Colon (tissue), 2 donors: ENCODE data around the gene CUL9.
A peak's percentile ranks its signal among the peaks of the same experiment; 100 is the strongest.

Source experiments
- FAIRE-seq: peaks from 2 replicates; lab custom pipeline; 2012; peaks lifted over from hg19 to GRCh38; lab: Jason Lieb, UNC
- donor health status: control.
- donor health status: control.

CUL9 gene

DNA sequence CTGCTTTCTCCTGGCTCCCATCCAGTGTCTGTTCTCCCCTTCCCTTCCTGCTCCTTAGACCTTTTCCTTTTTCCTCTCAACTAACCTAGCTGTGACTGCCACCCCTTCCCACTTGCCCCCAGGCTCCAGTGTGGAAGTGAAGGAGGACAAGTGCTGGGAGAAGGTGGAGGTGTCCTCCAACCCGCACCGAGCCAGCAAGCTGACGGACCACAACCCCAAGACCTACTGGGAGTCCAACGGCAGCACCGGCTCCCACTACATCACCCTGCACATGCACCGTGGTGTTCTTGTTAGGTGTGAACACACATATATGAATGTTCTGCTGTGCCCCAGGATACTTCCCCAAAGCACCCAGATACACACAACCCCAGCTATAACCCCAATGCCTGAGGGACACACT lies 18.5 kb downstream of the CUL9 start:
- no peak for FAIRE-seq

DNA sequence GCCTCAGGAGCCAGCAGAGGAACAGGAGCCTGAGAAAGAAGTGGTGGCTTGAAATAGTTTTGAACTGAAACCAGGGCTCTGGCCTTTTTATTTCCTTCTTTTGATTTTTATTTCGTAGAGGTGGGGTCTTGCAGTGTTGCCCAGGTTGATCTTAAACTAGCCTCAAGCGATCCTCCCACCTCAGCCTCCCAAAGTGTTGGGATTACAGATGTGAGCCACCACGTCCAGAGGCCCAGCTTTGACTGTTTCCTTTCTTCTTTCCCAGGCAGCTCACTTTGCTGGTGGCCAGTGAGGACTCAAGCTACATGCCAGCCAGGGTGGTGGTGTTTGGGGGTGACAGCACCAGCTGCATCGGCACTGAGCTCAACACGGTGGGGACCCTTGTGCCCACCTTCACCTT lies 20.5 kb downstream of the CUL9 start:
- FAIRE-seq, result no peak

DNA sequence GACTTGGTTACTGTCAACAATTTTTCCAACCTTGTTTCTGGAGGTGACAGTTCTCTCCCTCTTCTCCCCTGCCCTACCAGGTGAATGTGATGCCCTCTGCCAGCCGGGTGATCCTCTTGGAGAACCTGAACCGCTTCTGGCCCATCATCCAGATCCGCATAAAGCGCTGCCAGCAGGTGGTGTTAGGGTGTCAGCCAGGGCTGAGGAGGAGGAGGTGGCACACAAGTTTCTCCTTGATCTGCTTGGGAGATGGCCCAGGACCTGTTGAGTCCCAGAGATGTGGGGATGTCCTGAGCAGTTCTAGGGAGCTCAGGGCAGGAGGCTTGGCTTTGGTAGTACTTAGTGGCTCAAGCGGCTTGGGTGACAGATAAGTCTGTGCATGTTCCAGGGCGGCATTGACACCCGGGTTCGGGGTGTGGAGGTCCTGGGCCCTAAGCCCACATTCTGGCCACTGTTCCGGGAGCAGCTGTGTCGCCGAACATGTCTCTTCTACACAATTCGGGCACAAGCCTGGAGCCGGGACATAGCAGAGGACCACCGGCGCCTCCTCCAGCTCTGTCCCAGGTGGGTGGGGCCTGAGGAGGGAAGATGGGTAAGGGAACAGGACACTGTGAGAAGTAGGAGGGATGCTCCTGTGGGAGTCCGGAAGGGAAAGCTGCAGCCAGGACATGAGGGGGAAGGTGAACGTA lies 21.2 kb downstream of the CUL9 start:
- FAIRE-seq, result no peak

DNA sequence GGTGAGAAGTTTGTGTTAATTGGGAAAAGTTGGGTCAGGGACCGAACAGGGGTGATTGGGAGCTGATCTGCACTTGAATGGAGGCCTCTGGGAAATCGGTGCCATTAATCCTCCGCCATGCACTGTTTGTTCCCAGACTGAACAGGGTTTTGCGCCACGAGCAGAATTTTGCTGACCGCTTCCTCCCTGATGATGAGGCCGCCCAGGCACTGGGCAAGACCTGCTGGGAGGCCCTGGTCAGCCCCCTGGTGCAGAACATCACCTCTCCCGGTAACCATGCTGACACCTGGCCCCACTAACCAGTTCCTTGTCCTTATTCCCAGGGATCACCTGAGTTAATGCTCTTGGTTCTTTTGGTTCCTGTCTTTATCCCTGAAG lies 21.7 kb downstream of the CUL9 start:
- FAIRE-seq, result no peak

DNA sequence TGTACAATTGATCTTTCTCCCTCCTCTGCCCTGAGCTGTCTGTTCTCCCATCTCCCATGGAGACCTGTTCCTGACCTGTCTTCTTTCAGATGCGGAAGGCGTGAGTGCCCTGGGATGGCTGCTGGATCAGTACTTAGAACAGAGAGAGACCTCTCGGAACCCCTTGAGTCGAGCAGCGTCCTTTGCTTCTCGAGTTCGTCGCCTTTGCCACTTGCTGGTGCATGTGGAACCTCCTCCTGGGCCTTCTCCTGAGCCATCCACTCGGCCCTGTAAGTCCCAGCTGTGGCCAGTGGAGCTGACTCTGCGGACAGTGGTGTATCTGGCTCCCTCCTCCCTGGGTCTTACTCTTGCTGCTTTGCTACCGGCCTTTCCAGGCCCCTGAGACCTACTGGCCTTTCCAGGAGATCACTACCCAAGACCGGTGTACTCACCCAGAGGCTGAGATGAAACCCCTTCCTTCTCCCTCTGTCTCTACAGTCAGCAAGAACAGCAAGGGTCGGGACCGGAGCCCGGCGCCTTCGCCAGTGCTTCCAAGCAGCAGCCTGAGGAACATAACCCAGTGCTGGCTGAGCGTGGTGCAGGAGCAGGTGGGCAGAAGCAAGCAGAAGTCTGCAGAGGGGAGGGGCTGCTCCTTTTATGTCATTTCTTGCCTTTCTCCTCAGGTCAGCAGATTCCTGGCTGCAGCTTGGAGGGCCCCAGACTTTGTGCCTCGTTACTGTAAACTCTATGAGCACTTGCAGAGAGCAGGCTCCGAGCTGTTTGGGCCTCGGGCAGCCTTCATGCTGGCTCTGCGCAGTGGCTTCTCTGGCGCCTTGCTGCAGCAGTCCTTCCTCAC lies 22.5 kb downstream of the CUL9 start:
- FAIRE-seq, result no peak

DNA sequence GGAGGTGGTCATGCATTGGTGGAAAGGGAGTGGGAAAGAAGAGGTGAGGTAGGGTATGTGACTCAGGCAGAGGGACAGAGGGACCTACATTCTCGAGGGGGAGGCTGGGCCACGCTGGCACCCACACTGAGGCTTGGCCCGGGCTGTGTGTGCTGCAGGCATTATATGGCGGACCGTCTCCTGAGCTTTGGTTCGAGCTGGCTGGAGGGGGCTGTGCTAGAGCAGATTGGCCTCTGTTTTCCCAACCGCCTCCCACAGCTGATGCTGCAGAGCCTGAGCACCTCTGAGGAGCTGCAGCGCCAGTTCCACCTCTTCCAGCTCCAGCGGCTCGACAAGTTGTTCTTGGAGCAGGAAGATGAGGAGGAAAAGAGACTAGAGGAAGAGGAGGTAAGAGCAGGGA lies 23.9 kb downstream of the CUL9 start:
- no peak for FAIRE-seq

DNA sequence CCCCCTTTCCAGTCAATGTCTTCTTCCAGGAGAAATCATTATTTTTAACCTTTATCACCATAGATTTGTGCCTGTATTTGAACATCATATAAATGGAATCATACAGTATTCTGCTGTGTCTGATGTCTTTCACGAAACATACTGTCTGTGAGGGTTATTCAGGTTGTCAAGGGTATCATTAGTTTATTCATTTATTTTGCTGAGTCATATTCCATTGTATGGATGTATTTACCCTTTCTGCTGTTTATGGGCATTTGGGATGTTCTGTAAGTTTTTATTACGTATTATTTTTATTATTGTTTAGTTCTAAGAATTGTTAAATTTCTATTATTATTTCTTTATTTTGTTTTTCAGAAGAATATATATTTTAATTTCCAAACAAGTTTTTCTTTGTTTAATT lies 25.3 kb downstream of the CUL9 start:
- peak; percentile 10 for FAIRE-seq

DNA sequence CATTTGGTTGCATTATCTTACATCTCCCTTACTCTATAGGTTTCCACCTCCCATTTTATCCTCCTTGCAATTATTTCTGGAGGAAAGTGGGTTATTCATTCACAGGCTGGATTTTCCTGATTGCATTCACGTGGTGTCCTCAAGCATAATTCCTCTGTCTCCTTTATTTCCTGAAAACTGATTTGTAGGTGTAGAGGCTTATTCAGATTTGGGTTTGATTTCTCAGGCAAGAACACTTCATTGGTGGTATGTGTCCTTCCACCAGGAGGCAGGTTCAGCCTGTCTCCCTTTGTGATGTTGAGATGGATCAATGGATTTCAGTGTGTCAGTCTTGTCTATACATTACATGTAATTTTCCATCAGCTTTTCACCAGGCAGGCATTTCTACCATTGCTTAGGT lies 30.0 kb downstream of the CUL9 start:
- no peak for FAIRE-seq

DNA sequence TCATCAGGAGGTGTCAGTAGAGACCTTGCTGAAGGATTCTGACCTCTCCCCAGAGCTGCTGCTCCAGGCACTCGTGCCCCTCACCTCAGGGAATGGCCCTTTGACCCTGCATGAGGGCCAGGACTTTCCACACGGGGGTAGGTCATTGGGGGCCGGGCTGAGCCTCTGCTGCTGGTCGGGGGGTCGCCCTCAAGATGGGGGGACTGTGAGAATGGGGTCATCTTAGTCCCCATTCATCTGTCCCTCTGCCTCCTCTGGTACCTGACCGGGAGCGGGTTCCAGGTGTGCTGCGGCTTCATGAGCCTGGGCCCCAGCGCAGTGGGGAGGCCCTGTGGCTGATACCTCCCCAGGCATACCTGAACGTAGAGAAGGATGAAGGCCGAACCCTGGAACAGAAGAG lies 31.4 kb downstream of the CUL9 start:
- no peak for FAIRE-seq

DNA sequence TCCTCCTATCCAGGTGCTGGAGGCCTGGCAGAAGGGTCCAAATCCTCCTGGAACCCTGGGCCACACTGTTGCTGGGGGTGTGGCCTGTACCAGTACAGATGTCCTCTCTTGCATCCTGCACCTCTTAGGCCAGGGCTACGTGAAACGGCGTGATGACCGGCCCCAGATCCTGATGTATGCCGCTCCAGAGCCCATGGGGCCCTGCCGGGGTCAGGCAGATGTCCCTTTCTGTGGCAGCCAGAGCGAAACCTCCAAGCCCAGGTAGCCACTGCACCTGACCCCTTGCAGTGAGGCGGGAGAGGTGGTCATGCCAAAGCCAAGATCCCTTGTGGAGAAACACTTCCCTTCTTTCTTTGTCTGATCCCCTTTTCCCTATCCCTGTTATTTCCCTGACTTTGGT lies 33.1 kb downstream of the CUL9 start:
- no peak for FAIRE-seq

DNA sequence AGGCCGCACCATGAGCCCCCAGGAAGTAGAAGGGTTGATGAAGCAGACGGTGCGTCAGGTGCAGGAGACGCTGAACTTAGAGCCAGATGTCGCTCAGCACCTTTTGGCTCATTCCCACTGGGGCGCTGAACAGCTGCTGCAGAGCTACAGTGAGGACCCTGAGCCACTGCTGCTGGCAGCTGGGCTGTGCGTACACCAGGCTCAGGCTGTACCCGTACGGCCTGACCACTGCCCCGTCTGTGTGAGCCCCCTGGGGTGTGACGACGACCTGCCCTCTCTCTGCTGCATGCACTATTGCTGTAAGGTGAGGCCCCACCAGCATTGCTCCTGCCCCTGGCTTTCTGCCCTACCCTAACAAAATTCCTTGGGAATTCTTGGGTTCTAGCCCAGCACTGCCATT lies 34.2 kb downstream of the CUL9 start:
- FAIRE-seq, result no peak

DNA sequence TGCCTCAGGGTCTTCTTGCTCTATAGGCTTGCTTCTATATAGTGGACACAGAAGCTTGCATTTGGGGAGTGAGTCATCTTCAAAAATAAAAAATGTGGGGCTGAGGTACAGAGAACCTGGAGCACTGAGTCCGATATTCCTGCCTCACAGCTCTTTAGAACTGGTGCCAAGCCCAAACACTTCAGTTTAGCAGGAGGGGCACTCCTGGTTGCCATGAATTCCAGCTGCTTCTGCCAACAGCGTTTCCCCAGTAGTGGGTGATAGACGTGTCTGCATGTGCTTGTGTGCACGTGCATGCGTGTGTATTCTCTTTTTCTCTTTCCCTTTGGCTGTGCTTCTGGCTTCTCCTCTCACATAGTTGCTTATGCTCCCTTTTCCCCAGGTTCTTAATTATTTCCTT lies 35.4 kb downstream of the CUL9 start:
- no peak for FAIRE-seq

DNA sequence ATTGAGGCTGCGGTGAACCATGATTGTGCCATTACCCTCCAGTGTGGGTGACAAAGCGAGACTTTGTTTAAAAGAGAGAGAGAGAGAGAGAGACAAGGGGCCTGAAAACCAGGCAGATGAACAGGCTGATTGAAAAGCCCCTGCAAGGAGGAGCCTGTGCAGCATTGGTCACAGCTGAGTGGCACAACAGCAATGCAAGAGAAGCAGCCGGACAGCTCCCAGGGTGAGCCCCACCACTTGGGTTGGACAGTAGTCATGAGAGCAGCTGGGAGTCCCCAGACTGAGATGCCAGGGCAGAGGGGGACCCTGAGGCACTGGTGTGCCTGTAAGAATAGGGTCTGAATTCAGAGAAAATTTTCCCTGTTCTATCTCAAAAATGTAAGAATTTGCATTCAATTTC lies 37.1 kb downstream of the CUL9 start:
- FAIRE-seq, result no peak

DNA sequence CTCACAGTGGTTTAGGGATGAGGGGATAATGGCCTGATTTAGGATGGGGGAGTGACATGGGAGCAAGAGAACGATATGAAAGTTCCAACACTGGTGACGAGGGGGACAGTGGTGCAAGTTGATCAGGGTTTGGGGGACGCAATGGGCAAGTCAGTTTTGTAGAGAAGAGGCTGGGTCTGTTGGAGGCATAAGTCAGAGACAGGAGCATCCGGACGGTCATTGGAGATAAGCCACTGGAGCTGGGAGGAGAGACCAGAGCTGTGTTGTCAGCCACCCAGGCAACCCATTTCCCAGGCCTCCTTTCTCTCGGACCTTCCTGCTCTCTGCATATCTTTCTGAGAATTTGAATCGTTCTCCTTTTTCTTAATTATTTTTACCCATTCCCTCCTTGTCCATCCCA lies 37.8 kb downstream of the CUL9 start:
- FAIRE-seq, result no peak

DNA sequence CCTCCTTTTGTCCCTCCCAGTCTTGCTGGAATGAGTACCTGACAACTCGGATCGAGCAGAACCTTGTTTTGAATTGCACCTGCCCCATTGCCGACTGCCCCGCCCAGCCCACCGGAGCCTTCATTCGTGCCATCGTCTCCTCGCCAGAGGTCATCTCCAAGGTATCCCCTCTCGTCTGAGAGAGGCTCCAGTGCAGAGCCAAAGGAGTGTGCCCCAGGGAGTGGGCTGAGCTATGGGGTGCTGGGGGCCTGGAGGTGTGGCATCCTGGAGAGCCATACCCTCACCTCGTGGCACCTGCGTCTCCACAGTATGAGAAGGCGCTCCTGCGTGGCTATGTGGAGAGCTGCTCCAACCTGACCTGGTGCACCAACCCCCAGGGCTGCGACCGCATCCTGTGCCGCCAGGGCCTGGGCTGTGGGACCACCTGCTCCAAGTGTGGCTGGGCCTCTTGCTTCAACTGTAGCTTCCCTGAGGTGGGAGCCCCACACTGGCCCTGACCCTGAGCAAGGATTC lies 38.5 kb downstream of the CUL9 start:
- no peak for FAIRE-seq

DNA sequence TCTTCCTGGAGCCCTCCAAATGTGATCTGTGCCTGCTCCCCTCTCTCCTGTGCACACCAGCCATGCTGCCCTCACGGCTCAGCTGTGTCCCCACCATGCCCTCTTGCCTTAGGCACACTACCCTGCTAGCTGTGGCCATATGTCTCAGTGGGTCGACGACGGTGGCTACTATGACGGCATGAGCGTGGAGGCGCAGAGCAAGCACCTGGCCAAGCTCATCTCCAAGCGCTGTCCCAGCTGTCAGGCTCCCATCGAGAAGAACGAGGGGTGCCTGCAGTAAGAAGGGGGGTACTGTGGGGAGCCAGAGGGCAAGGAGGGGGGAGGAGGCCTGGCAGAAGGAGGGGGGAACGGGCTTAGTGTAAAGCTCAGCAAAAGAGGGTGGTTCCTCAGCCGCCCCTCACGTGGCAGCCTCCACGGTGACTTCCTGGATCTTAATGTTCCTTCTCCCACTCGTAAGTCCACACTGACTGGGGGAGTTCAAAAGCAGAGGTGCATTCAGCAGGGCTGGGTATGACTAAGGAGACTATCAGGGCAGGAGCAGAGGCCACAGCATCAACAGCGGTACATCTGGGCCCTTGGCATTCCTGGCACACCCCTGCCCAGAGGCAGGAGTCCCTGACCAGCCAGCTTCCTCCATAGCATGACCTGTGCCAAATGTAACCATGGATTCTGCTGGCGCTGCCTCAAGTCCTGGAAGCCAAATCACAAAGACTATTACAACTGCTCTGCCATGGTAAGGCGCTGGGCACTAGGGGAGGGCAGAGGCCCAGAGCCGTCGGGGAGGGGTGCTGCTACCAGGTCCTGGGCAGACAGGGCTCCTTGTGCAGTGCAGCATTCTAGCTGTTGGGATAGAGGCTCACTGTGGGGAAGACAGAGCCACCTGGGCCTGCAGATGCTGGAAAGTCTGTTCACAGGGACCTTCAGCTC lies 39.3 kb downstream of the CUL9 start:
- no peak for FAIRE-seq

DNA sequence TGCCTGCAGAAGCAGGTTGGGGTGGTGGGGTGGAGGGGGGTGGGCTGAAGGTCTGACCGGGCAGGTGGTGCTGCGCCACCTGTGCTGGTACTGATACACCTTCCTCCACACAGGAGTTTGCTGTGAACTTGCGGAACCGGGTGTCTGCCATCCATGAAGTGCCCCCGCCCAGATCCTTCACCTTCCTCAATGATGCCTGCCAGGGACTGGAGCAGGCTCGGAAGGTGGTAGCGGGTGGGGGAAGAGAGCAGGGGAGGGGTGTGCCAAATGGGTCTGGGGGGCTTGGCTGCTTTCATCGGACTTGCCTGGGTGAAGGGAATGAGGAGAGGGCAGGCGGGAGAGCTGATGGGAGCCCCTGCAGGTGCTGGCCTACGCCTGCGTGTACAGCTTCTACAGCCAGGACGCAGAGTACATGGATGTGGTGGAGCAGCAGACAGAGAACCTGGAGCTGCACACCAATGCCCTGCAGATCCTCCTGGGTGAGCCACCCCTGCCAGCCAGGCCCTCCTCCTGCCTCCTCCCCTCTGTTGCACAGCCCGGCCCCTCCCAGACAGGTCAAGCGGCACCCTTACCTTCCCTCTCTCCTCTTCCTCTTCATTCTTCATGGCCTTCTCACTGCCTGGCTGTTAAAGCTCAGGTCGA lies 40.5 kb downstream of the CUL9 start:
- no peak for FAIRE-seq

DNA sequence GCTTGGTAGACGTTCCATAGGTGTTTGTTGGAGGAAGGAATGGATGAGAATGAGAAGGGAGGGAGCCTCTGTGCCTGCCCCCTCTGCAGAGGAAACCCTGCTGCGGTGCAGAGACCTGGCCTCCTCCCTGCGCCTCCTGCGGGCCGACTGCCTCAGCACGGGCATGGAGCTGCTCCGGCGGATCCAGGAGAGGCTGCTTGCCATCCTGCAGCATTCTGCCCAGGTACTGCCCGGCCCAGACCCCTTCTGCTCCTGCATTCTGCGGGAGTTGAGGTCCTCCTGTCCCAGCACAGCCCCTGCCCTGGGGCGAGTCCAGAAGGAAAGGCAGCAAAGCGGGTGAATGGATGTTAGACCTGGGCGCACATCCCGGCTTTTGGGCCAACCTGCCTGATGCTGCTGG lies 41.2 kb downstream of the CUL9 start:
- no peak for FAIRE-seq

DNA sequence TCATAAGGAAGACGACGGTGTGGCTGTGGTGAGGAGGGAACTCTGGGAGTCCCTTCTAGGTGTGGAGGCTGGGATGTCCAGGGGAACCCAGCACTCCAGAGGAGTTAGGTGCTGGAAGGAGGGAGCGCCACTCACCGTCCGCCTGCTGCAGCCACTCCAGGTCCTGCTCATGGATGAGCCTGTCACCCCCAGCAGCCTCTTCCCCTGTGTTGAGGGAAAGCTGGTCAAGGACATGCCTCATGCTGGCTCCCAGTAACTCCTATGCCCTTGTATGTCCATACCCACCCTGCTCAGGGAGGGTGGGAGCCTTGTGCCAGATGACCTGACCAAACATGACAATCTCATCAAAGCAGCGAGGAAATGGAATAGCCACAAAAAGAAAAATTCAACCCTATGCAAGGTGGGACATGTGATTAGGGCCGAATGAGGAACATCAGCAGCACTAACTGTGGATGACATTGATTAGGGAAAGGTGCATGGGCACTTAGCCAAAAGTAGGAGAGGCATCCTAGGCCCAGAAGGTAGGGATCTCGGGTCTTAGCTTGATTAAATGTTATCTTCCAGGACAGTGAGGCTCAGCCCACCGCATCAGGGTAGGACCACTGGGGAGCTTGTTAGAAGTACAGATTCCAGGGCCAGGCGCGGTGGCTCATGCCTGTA lies 44.3 kb downstream of the CUL9 start:
- no peak for FAIRE-seq

DNA sequence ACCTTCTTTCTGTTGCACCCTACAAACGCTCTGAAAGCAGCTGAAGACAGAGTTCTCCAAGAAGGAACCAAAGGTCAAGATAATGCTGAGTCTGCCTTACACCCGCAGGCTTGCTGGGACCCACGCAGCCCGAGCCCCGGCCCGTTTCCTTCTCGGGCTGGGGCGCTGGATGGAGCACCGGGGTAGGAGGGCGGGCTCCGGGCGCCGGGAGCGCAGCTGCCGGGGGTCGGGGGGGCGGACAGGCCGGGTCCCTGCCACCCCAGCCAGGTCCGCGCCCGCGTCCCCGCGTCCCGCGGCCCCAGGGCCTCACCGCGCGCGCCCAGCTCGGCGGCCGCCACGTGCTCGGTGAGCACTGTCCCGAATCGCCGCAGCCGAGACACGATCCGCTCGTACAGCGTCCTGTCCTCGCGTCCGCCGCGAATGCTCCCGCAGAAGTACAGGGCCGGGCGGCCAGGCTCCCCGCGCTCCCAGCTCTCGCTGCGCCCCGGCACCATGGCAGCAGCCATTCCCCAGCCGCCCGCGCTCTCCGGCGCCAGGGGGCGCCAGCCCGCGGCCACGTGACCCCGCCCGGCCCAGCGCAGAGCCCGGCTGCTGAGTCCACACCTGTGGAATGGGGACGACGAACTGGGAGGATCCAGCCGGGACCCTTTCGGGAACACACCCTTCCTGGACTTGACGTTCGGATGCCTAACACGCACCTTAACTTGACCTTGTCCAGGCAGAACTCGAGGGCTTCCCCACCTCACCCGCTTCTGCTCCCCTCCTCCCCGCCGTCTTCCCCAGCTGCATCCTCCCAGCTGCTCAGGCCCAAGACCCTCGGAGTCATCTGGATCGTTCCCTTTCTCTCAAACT lies 47.2 kb downstream of the CUL9 start, which contains the start of gene DNPH1:
TSS of gene DNPH1 (minus strand) at position 531 of the 852 bp plus-strand sequence. CDS start at position 506, 25 bp downstream.
- FAIRE-seq, result no peak
